Measurements from ENCODE around the gene RPTOR. TPM values are rescaled to one million over a fixed set of nuclear protein-coding genes. Genes with fewer than 3 reads are reported as not detected.

The RPTOR gene
- total and polyA plus RNA-seq, 2 experiments from 2014 or later = 13.2 to 37.9 TPM

DNA sequence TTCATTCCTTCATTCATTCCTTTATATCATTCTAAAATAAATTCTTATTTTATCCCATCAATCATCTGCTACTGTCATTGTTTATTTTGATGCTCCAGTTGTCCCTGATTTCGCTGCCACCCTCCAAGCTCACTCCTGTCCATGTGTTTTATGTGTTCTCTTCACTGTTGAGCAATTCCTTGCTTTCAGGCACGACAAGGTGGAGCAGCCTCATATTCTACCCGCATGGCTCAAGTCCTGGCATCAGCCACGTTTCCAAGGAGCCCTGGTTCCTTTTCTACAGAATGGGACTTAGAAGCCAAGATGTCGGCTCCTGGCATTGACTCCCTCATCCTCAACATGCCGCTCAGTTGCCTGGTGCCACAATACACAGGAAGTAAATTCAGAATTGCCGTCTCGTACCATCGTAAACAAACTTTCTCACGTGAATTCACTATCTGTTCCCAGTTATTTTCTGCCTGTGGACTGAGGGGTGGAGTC, 139.0 kb downstream of the RPTOR start:
- Histone ChIP-seq H3K36me3 (no peaks in the 10 kb centered on the region), H3K9me3 (ENCODE audit: low read depth) (no peaks in the 10 kb centered on the region), H3K27me3 (no peaks in the 10 kb centered on the region), H3K4me3 (no peak overlapping the region), H3K4me1 (ENCODE audit: low read depth) (no peaks in the 10 kb centered on the region), H3K27ac (no peak overlapping the region)
- no peak for TF ChIP-seq CTCF (IDR thresholded peaks at IDR 0.05; ENCODE audit: low read depth, low read length)
- no peak for DNase-seq (ENCODE audit: low read depth in 1 of 2, low spot score in 1 of 2)

- no peak for DNase-seq (ENCODE audit: low read depth in 1 of 2, low spot score in 1 of 2)
- no peak for TF ChIP-seq CTCF (IDR thresholded peaks at IDR 0.05; ENCODE audit: low read depth, low read length)
- Histone ChIP-seq H3K4me1 (ENCODE audit: low read depth) (no peaks in the 10 kb centered on the region), H3K9me3 (ENCODE audit: low read depth) (no peaks in the 10 kb centered on the region), H3K36me3 (no peaks in the 10 kb centered on the region), H3K27ac (no peak overlapping the region), H3K27me3 (no peaks in the 10 kb centered on the region), H3K4me3 (no peak overlapping the region)
Measured at GRCh38 chr17:80687839-80688238, 143.2 kb downstream of the RPTOR start.

GRCh38 chr17:80689129-80689619, 144.5 kb downstream of the RPTOR start:
- H3K27ac ChIP-seq = no peak overlapping the region
- no peaks in the 10 kb centered on the region for H3K36me3 ChIP-seq
- no peak overlapping the region for H3K4me3 ChIP-seq
- H3K9me3 ChIP-seq (ENCODE audit: low read depth) = no peaks in the 10 kb centered on the region
- no peak for DNase-seq (ENCODE audit: low read depth in 1 of 2, low spot score in 1 of 2)
- TF ChIP-seq CTCF (IDR thresholded peaks at IDR 0.05; ENCODE audit: low read depth, low read length) = no peak
- H3K4me1 ChIP-seq (ENCODE audit: low read depth) = no peaks in the 10 kb centered on the region
- no peaks in the 10 kb centered on the region for H3K27me3 ChIP-seq

GRCh38 chr17:80691784-80692183, 147.1 kb downstream of the RPTOR start:
- Histone ChIP-seq H3K27me3 (no peaks in the 10 kb centered on the region), H3K9me3 (ENCODE audit: low read depth) (no peaks in the 10 kb centered on the region), H3K27ac (no peak overlapping the region), H3K4me1 (ENCODE audit: low read depth) (peaks cover 5% of the 10 kb centered on the region), H3K4me3 (no peak overlapping the region), H3K36me3 (no peaks in the 10 kb centered on the region)
- no peak for TF ChIP-seq CTCF (IDR thresholded peaks at IDR 0.05; ENCODE audit: low read depth, low read length)
- no peak for DNase-seq (ENCODE audit: low read depth in 1 of 2, low spot score in 1 of 2)

GRCh38 chr17:80692931-80693467, 148.4 kb downstream of the RPTOR start:
- Histone ChIP-seq H3K4me1 (ENCODE audit: low read depth) (peaks cover 5% of the 10 kb centered on the region), H3K9me3 (ENCODE audit: low read depth) (no peaks in the 10 kb centered on the region), H3K27ac (no peak overlapping the region), H3K4me3 (no peak overlapping the region), H3K36me3 (no peaks in the 10 kb centered on the region), H3K27me3 (no peaks in the 10 kb centered on the region)
- DNase-seq (ENCODE audit: low read depth in 1 of 2, low spot score in 1 of 2) = no peak
- TF ChIP-seq CTCF (IDR thresholded peaks at IDR 0.05; ENCODE audit: low read depth, low read length) = no peak

Measured in cardiac muscle cell (in vitro differentiated cells and primary cell).